Skeletal muscle satellite cell (primary cell): Measurements from ENCODE around the gene MYH16. TPM values are rescaled to one million over a fixed set of nuclear protein-coding genes. Genes with fewer than 3 reads are reported as not detected.
"Not testable (repeated sequence)": the region's sequence is repeated elsewhere in the genome, so short reads cannot be mapped to it uniquely, and the experiment has no call there.

ENCODE experiments used
- H3K27me3 ChIP-seq: 2 replicates; pipeline ENCODE4 v1.7.0; 2013; ENCODE audit warnings: low read length; ENCODE audit not compliant: control insufficient read depth, insufficient read depth
- H3K36me3 ChIP-seq: 2 replicates; pipeline ENCODE4 v1.7.0; 2013; ENCODE audit warnings: mild to moderate bottlenecking, control low read depth, low read length; ENCODE audit not compliant: insufficient read depth
- H3K4me1 ChIP-seq: 2 replicates; pipeline ENCODE4 v1.7.0; 2013; ENCODE audit warnings: low read length; ENCODE audit not compliant: control insufficient read depth, insufficient read depth
- H3K4me2 ChIP-seq: 2 replicates; pipeline ENCODE4 v1.7.0; 2013; ENCODE audit warnings: mild to moderate bottlenecking, low read length
- H3K4me3 ChIP-seq: 2 replicates; pipeline ENCODE4 v1.7.0; 2013; ENCODE audit warnings: low read length
- H3K9ac ChIP-seq: 2 replicates; pipeline ENCODE4 v1.7.0; 2013; ENCODE audit warnings: mild to moderate bottlenecking, low read depth, low read length, moderate library complexity
- H3K9me3 ChIP-seq: replicated peaks from 2 replicates; pipeline ENCODE4 v1.7.0; 2013; ENCODE audit warnings: mild to moderate bottlenecking, control low read depth, low read length
- total RNA-seq: library from RNA; depleted of rRNA; stranded (reverse); fragments of >200 nt; gene quantifications from 2 replicates; pipeline ENCODE4 v1.2.3, GENCODE V29; 2012; rRNA removed

MYH16 gene
- total RNA-seq = not detected in 2 replicates

DNA sequence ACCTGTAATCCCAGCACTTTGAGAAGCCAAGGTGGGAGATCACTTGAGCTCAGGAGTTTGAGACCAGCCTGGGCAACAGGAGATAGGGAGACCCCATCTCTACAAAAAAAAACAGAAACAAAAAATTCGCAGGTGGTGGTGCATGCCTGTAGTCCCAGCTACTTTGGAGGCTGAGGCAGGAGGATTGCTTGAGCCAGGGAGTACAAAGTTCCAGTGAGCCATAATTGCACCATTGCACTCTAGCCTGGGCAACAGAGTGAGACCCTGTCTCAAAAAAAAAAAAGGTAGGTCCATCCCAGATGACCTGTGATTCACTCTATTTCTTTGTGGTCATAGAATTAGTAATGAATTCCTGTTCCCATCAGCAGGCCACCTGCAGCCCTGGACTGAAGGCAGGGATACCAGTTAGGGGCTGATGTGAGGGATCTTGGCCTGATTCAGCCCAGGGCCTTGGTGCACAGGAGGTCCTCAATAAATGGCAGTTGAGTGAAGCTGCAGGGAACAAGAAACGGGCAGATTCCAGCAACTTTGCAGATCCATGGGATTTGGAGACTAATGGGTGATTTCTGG, at the start of gene MYH16:
Gene MYH16 (plus strand): TSS at position 364 of the 570 bp plus-strand sequence.
- H3K4me1 ChIP-seq = peaks cover 20% of the 10 kb centered on the region
- no peak within 1 kb of the TSS for H3K4me3 ChIP-seq
- no peaks in the 10 kb centered on the region for H3K36me3 ChIP-seq
- peaks cover 3% of the 10 kb centered on the region for H3K27me3 ChIP-seq
- no peak within 1 kb of the TSS for H3K4me2 ChIP-seq
- H3K9me3 ChIP-seq = no peaks in the 10 kb centered on the region
- no peak within 1 kb of the TSS for H3K9ac ChIP-seq

- not testable (repeated sequence) for H3K9ac ChIP-seq, H3K4me3 ChIP-seq, H3K36me3 ChIP-seq, H3K9me3 ChIP-seq, H3K27me3 ChIP-seq
- H3K4me1 ChIP-seq = peaks cover 11% of the 10 kb centered on the region
- H3K4me2 ChIP-seq = peak overlapping the region; percentile 15
Measured at GRCh38 chr7:99224263-99224898, 48.3 kb upstream of the MYH16 start.

DNA sequence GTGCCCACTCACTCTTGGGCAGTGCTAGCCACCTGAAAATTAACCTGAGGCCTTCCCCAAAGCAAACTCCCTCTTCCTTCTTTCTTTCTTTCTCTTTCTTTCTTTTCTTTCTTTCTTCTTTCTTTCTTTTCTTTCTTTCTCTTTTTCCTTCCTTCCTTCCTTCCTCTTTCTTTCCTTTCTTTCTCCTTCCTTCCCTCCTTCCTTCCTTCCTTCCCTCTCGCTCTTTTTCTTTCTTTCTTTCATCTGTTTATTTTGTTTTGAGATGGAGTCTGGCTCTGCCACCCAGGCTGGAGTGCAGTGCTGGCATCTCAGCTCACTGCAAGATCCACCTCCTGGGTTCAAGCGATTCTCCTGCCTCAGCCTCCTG, 47.8 kb upstream of the MYH16 start:
- Histone ChIP-seq H3K4me3 (no peak overlapping the region), H3K9me3 (no peaks in the 10 kb centered on the region), H3K9ac (no peak overlapping the region), H3K4me1 (peaks cover 11% of the 10 kb centered on the region), H3K27me3 (no peaks in the 10 kb centered on the region), H3K36me3 (no peaks in the 10 kb centered on the region), H3K4me2 (peak overlapping the region; percentile 15)

- H3K4me2 ChIP-seq = no peak overlapping the region
- peaks cover 7% of the 10 kb centered on the region for H3K4me1 ChIP-seq
- H3K27me3 ChIP-seq = peaks cover 2% of the 10 kb centered on the region
- H3K4me3 ChIP-seq = no peak overlapping the region
- H3K36me3 ChIP-seq = no peaks in the 10 kb centered on the region
- H3K9ac ChIP-seq = no peak overlapping the region
- no peaks in the 10 kb centered on the region for H3K9me3 ChIP-seq
Measured at GRCh38 chr7:99229234-99229633, 43.4 kb upstream of the MYH16 start.

GRCh38 chr7:99232082-99232770, 40.4 kb upstream of the MYH16 start:
- H3K4me3 ChIP-seq = no peak overlapping the region
- no peaks in the 10 kb centered on the region for H3K4me1 ChIP-seq
- no peaks in the 10 kb centered on the region for H3K9me3 ChIP-seq
- no peak overlapping the region for H3K9ac ChIP-seq
- H3K36me3 ChIP-seq = no peaks in the 10 kb centered on the region
- peaks cover 2% of the 10 kb centered on the region for H3K27me3 ChIP-seq
- H3K4me2 ChIP-seq = no peak overlapping the region

- not testable (repeated sequence) for H3K4me1 ChIP-seq, H3K4me2 ChIP-seq, H3K4me3 ChIP-seq, H3K36me3 ChIP-seq, H3K9me3 ChIP-seq, H3K27me3 ChIP-seq, H3K9ac ChIP-seq
Measured at GRCh38 chr7:99232955-99233354, 39.7 kb upstream of the MYH16 start.

DNA sequence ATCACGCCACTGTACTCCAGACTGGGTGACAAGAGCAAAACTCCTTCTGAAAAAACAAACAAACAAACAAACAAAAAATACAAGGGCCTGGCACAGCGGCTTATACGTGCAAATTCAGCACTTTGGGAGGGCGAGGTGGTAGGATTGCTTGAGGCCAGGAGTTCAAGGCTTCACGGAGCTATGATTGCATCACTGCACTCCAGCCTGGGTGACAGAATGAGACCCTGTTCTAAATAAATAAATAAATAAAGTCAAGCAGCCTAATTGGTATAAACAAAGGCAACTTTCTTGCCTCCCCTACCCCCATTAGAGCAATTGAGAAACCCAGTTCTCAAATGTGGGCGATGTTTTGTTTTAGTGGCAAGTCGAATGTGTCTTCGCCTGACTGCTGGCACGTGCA, 38.5 kb upstream of the MYH16 start:
- Histone ChIP-seq H3K4me3 (no peak overlapping the region), H3K9ac (no peak overlapping the region), H3K4me1 (no peaks in the 10 kb centered on the region), H3K36me3 (no peaks in the 10 kb centered on the region), H3K9me3 (no peaks in the 10 kb centered on the region), H3K4me2 (no peak overlapping the region), H3K27me3 (peaks cover 11% of the 10 kb centered on the region)

DNA sequence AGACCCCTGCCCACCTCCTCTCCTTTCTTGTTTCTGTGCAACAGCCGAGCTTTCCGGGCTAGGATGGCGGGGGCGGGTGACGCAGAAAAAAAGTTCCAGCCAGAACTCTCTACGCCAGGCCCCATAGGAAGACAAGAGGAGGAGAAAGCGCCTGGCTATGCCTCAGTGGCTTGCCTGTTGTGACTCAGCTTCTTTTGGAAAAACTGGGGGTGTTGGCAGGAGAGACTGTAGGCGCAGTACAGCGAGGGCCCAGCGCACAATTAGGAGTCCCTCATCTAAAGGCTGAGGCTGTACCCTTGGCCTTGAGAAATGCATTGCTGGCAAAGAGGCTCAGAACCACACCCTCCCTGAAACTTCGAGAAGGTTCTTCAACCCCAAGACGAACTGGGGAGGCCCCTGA, 36.7 kb upstream of the MYH16 start:
- no peak overlapping the region for H3K9ac ChIP-seq
- no peaks in the 10 kb centered on the region for H3K9me3 ChIP-seq
- no peaks in the 10 kb centered on the region for H3K4me1 ChIP-seq
- peaks cover 16% of the 10 kb centered on the region for H3K27me3 ChIP-seq
- H3K4me3 ChIP-seq = no peak overlapping the region
- no peaks in the 10 kb centered on the region for H3K36me3 ChIP-seq
- H3K4me2 ChIP-seq = no peak overlapping the region

- H3K27me3 ChIP-seq = peaks cover 15% of the 10 kb centered on the region
- not testable (repeated sequence) for H3K36me3 ChIP-seq, H3K9ac ChIP-seq, H3K4me1 ChIP-seq, H3K4me3 ChIP-seq, H3K4me2 ChIP-seq, H3K9me3 ChIP-seq
Measured at GRCh38 chr7:99237876-99238275, 34.8 kb upstream of the MYH16 start.

DNA sequence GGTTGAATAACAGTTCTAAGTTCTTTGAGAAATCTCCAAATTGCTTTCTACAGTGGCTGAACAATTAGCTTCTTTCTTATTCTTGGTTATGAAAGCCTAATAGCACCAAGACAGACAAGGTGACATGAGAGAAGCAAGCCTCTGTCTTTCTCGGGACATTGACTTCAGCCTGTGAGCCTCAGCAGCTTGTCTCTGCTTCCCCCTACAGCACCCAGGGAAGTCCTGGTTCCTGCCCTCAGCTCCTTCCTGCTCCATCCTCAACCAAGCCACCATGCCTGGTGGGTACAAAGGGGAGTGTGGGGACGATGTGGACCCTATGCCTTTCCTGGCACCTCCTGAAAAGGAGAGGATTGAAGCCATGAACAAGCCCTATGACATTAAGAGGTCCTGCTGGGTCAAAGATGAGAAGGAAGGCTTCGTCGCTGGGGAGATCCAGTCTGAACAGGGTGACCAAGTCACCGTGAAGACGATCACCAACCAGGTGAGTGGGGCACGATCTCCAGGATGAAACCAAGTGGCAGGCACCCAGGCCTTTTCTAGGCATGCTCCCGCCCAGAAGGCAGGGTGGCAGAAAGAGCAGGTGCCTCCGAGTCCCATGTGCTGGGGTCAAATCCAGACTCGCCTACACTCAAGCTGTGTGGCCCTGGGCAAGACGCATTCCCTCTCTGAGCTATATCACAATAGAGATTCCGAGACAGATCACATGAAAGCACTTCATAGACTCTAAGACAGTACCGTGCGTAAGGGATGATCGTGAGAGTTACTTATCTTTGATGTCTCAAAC, 33.9 kb upstream of the MYH16 start:
- Histone ChIP-seq H3K4me1 (no peaks in the 10 kb centered on the region), H3K4me3 (no peak overlapping the region), H3K9me3 (no peaks in the 10 kb centered on the region), H3K9ac (no peak overlapping the region), H3K27me3 (peaks cover 14% of the 10 kb centered on the region), H3K4me2 (no peak overlapping the region), H3K36me3 (no peaks in the 10 kb centered on the region)

DNA sequence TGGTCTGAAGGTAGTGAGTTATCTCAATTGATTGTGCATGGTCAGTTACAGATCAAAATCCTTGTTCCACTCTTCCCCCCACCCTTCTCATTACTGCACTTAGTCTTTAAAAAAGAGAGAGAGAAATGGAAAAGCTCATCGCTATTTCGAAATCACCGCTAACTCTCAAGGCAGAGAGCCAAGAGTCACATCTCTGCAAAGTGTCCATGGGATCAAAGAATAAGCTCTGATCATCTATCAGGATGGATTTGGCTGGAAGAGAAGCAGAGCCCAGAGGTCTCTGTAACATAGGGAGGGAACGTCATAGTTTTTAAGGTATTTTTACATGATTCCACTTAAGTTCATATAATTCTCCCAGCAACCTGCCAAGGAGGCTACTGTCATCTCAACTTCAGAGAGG, 30.0 kb upstream of the MYH16 start:
- Histone ChIP-seq H3K36me3 (no peaks in the 10 kb centered on the region), H3K9ac (no peak overlapping the region), H3K9me3 (no peaks in the 10 kb centered on the region), H3K4me2 (no peak overlapping the region), H3K27me3 (peaks cover 14% of the 10 kb centered on the region), H3K4me3 (no peak overlapping the region), H3K4me1 (peaks cover 17% of the 10 kb centered on the region)
